ENCODE data around the gene ZC3H12D. TPM values are rescaled to one million over a fixed set of nuclear protein-coding genes. Genes with fewer than 3 reads are reported as not detected.
"Not testable (repeated sequence)": the region's sequence is repeated elsewhere in the genome, so short reads cannot be mapped to it uniquely, and the experiment has no call there.

ZC3H12D gene
- total RNA-seq, 2 donors from 2014 or later = 106 to 170 TPM

- ATAC-seq (replicated peaks in 1 of 2); H3K27me3 Mint-ChIP-seq (ENCODE audit: low read depth); DNase-seq; H3K9me3 Mint-ChIP-seq; H3K4me3 Mint-ChIP-seq; H3K27ac Mint-ChIP-seq: not testable (repeated sequence)
- Mint-ChIP-seq H3K4me1 (ENCODE audit: low read depth) (peaks cover 54% of the 10 kb centered on the region), H3K36me3 (ENCODE audit: insufficient read depth in 2 of 2) (peaks cover 39 to 65% of the 10 kb centered on the region in 2 donors)
Measured at GRCh38 chr6:149462712-149463111, 22.1 kb downstream of the ZC3H12D start.

- no peak overlapping the region for H3K4me3 Mint-ChIP-seq
- H3K4me1 Mint-ChIP-seq (ENCODE audit: low read depth) = peaks cover 54% of the 10 kb centered on the region
- no peaks in the 10 kb centered on the region for H3K9me3 Mint-ChIP-seq
- H3K27ac Mint-ChIP-seq = no peak overlapping the region
- no peaks in the 10 kb centered on the region for H3K27me3 Mint-ChIP-seq (ENCODE audit: low read depth)
- peaks cover 38 to 65% of the 10 kb centered on the region in 2 donors for H3K36me3 Mint-ChIP-seq (ENCODE audit: insufficient read depth in 2 of 2)
- DNase-seq = no peak
- ATAC-seq (replicated peaks in 1 of 2) = no peak
Measured at GRCh38 chr6:149461670-149462069, 23.1 kb downstream of the ZC3H12D start.

- H3K9me3 Mint-ChIP-seq; H3K27me3 Mint-ChIP-seq (ENCODE audit: low read depth); ATAC-seq (replicated peaks in 1 of 2); H3K4me3 Mint-ChIP-seq; DNase-seq: not testable (repeated sequence)
- Mint-ChIP-seq H3K27ac (peak overlapping the region; percentile 22), H3K36me3 (ENCODE audit: insufficient read depth in 2 of 2) (peaks cover 38 to 64% of the 10 kb centered on the region in 2 donors), H3K4me1 (ENCODE audit: low read depth) (peaks cover 47% of the 10 kb centered on the region)
Measured at GRCh38 chr6:149460249-149460648, 24.6 kb downstream of the ZC3H12D start.

GRCh38 chr6:149459761-149460160 is 25.1 kb downstream of the ZC3H12D start:
- no peak overlapping the region for H3K27ac Mint-ChIP-seq
- peak in 1 of 2 donors; percentile 15 for ATAC-seq (replicated peaks in 1 of 2)
- H3K4me3 Mint-ChIP-seq = no peak overlapping the region
- H3K9me3 Mint-ChIP-seq = no peaks in the 10 kb centered on the region
- no peaks in the 10 kb centered on the region for H3K27me3 Mint-ChIP-seq (ENCODE audit: low read depth)
- peaks cover 42% of the 10 kb centered on the region for H3K4me1 Mint-ChIP-seq (ENCODE audit: low read depth)
- peaks cover 38 to 63% of the 10 kb centered on the region in 2 donors for H3K36me3 Mint-ChIP-seq (ENCODE audit: insufficient read depth in 2 of 2)
- DNase-seq = no peak

- no peak for ATAC-seq (replicated peaks in 1 of 2)
Measured at GRCh38 chr6:149458806-149459205, 26.0 kb downstream of the ZC3H12D start.

GRCh38 chr6:149458196-149458595 is 26.6 kb downstream of the ZC3H12D start:
- Mint-ChIP-seq H3K27ac (peak overlapping the region; percentile 9), H3K4me3 (no peak overlapping the region), H3K27me3 (ENCODE audit: low read depth) (no peaks in the 10 kb centered on the region), H3K36me3 (ENCODE audit: insufficient read depth in 2 of 2) (peaks cover 26 to 47% of the 10 kb centered on the region in 2 donors), H3K9me3 (no peaks in the 10 kb centered on the region), H3K4me1 (ENCODE audit: low read depth) (peaks cover 31% of the 10 kb centered on the region)
- DNase-seq = no peak
- ATAC-seq (replicated peaks in 1 of 2) = no peak

More at GRCh38 chr6:149458806-149459205, 26.0 kb downstream of the ZC3H12D start:
- Mint-ChIP-seq H3K27ac (peak overlapping the region; percentile 70), H3K9me3 (no peaks in the 10 kb centered on the region), H3K4me3 (no peak overlapping the region), H3K4me1 (ENCODE audit: low read depth) (peaks cover 33% of the 10 kb centered on the region), H3K27me3 (ENCODE audit: low read depth) (no peaks in the 10 kb centered on the region), H3K36me3 (ENCODE audit: insufficient read depth in 2 of 2) (peaks cover 29 to 54% of the 10 kb centered on the region in 2 donors)
- no peak for DNase-seq

GRCh38 chr6:149457316-149457884 is 27.4 kb downstream of the ZC3H12D start:
- no peak overlapping the region for H3K4me3 Mint-ChIP-seq
- H3K27me3 Mint-ChIP-seq (ENCODE audit: low read depth) = no peaks in the 10 kb centered on the region
- H3K4me1 Mint-ChIP-seq (ENCODE audit: low read depth) = peaks cover 25% of the 10 kb centered on the region
- peak overlapping the region; percentile 9 for H3K27ac Mint-ChIP-seq
- ATAC-seq (replicated peaks in 1 of 2) (no peak), DNase-seq (no peak)
- H3K9me3 Mint-ChIP-seq = no peaks in the 10 kb centered on the region
- peaks cover 23 to 39% of the 10 kb centered on the region in 2 donors for H3K36me3 Mint-ChIP-seq (ENCODE audit: insufficient read depth in 2 of 2)

GRCh38 chr6:149456311-149457021 is 28.3 kb downstream of the ZC3H12D start:
- Mint-ChIP-seq H3K27ac (no peak overlapping the region), H3K9me3 (no peaks in the 10 kb centered on the region), H3K36me3 (ENCODE audit: insufficient read depth in 2 of 2) (peaks cover 20 to 32% of the 10 kb centered on the region in 2 donors), H3K4me1 (ENCODE audit: low read depth) (peaks cover 30% of the 10 kb centered on the region), H3K4me3 (no peak overlapping the region), H3K27me3 (ENCODE audit: low read depth) (no peaks in the 10 kb centered on the region)
- DNase-seq (no peak), ATAC-seq (replicated peaks in 1 of 2) (no peak)

- Mint-ChIP-seq H3K27me3 (ENCODE audit: low read depth) (no peaks in the 10 kb centered on the region), H3K27ac (peak overlapping the region; percentile 60), H3K4me1 (ENCODE audit: low read depth) (peaks cover 25% of the 10 kb centered on the region), H3K4me3 (no peak overlapping the region), H3K9me3 (no peaks in the 10 kb centered on the region), H3K36me3 (ENCODE audit: insufficient read depth in 2 of 2) (peaks cover 17 to 26% of the 10 kb centered on the region in 2 donors)
- ATAC-seq (replicated peaks in 1 of 2) (no peak), DNase-seq (no peak)
Measured at GRCh38 chr6:149455031-149455732, 29.6 kb downstream of the ZC3H12D start.

- Mint-ChIP-seq H3K27me3 (ENCODE audit: low read depth) (no peaks in the 10 kb centered on the region), H3K4me3 (no peak overlapping the region), H3K36me3 (ENCODE audit: insufficient read depth in 2 of 2) (peaks cover 19 to 27% of the 10 kb centered on the region in 2 donors), H3K27ac (no peak overlapping the region), H3K9me3 (no peaks in the 10 kb centered on the region), H3K4me1 (ENCODE audit: low read depth) (peaks cover 19% of the 10 kb centered on the region)
- ATAC-seq (replicated peaks in 1 of 2) (no peak), DNase-seq (no peak)
Measured at GRCh38 chr6:149454346-149454848, 30.4 kb downstream of the ZC3H12D start.

- no peak for ATAC-seq (replicated peaks in 1 of 2)
- peaks cover 12% of the 10 kb centered on the region for H3K4me1 Mint-ChIP-seq (ENCODE audit: low read depth)
- DNase-seq = no peak
- no peaks in the 10 kb centered on the region for H3K27me3 Mint-ChIP-seq (ENCODE audit: low read depth)
- H3K36me3 Mint-ChIP-seq (ENCODE audit: insufficient read depth in 2 of 2) = peaks cover 14 to 21% of the 10 kb centered on the region in 2 donors
- no peak overlapping the region for H3K27ac Mint-ChIP-seq
- no peaks in the 10 kb centered on the region for H3K9me3 Mint-ChIP-seq
- no peak overlapping the region for H3K4me3 Mint-ChIP-seq
Measured at GRCh38 chr6:149453597-149454345, 31.0 kb downstream of the ZC3H12D start.

- Mint-ChIP-seq H3K27ac (no peak overlapping the region), H3K27me3 (ENCODE audit: low read depth) (no peaks in the 10 kb centered on the region)
Measured at GRCh38 chr6:149452037-149452939, 32.5 kb downstream of the ZC3H12D start.

More at GRCh38 chr6:149452037-149452939, 32.5 kb downstream of the ZC3H12D start:
- H3K4me1 Mint-ChIP-seq (ENCODE audit: low read depth) = peaks cover 6% of the 10 kb centered on the region
- DNase-seq = no peak
- no peaks in the 10 kb centered on the region for H3K9me3 Mint-ChIP-seq
- no peak for ATAC-seq (replicated peaks in 1 of 2)
- no peak overlapping the region for H3K4me3 Mint-ChIP-seq
- H3K36me3 Mint-ChIP-seq (ENCODE audit: insufficient read depth in 2 of 2) = peaks cover 5 to 12% of the 10 kb centered on the region in 2 donors
